Progenitor cell of endocrine pancreas (in vitro differentiated cells): ENCODE data around the gene SPTBN1. TPM values are rescaled to one million over a fixed set of nuclear protein-coding genes. Genes with fewer than 3 reads are reported as not detected.
"Not testable (repeated sequence)": the region's sequence is repeated elsewhere in the genome, so short reads cannot be mapped to it uniquely, and the experiment has no call there.

Experiments used
- DNase-seq: peaks from one replicate; pipeline ENCODE4 v3.0.0; 2021; ENCODE audit warnings: low spot score; ENCODE audit not compliant: unreplicated experiment
- H3K27ac Mint-ChIP-seq: 2 replicates; pipeline ENCODE4 v1.8.0; 2021; ENCODE audit warnings: mild to moderate bottlenecking, moderate library complexity, mixed read lengths
- H3K27me3 Mint-ChIP-seq: 2 replicates; pipeline ENCODE4 v1.8.0; 2021; ENCODE audit warnings: mixed read lengths
- H3K36me3 Mint-ChIP-seq: 2 replicates; pipeline ENCODE4 v1.8.0; 2022; ENCODE audit warnings: mixed read lengths; ENCODE audit not compliant: insufficient read depth
- H3K4me1 Mint-ChIP-seq: 2 replicates; pipeline ENCODE4 v1.8.0; 2021; ENCODE audit warnings: low read depth, mixed read lengths
- H3K4me3 Mint-ChIP-seq: 2 replicates; pipeline ENCODE4 v1.8.0; 2021; ENCODE audit warnings: low read depth, mild to moderate bottlenecking, moderate library complexity, mixed read lengths
- H3K9me3 Mint-ChIP-seq: 2 replicates; pipeline ENCODE4 v1.8.0; 2021; ENCODE audit warnings: low read depth, mixed read lengths
- total RNA-seq: library from RNA; stranded (reverse); gene quantifications from 2 replicates; pipeline ENCODE4 v1.2.1, GENCODE V29; 2021
- TF ChIP-seq, protein P1 (sequence below): fragments of 200-600 bp; sonication (generic); IDR thresholded peaks from one replicate; pipeline ENCODE4 v1.5.0; 2021; ENCODE audit warnings: antibody characterized with exemption, mild to moderate bottlenecking; ENCODE audit not compliant: unreplicated experiment

The SPTBN1 gene
- total RNA-seq, 1 donor from 2014 or later = 287 TPM

DNA sequence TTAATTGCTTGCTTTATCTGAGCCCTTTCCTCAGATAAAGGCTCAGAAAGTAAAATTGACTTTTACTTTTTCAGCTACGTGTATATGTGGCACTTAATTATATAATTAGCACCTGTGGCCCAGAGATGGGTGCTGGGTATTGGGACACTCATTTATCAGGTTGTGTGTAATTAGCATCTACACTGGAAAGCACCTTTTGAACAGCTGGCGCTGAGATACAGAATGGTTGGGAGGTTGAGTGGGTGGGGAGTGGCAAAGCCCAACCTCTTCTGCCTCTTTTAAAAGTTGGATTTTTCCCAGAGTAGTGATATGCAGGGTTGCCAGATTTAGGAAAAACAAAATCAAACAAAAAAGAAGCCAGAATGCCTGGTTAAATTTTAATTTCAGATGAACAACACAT, 23.9 kb downstream of the SPTBN1 start:
- no peak for DNase-seq
- H3K4me1 Mint-ChIP-seq = peaks cover 11% of the 10 kb centered on the region

DNA sequence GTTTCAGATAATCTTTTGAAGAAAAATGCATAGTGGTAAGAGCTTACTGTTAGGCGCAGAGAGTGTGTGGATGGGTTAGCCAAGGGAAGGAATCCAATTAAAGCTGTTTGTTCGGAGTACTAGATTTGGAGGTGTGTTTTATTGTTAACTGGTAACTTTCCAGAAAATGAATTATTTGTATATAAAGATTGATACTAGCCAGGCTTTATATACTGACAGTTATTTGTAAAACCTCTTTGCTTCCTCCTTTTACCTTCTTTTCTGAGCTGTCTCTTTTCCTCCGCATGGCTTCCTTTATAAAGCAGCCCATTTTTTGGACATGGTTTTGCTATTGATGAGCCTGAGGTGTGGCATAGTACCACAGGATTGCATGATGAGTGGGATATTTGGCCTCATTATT, 25.6 kb downstream of the SPTBN1 start:
- H3K4me1 Mint-ChIP-seq = peaks cover 11% of the 10 kb centered on the region
- H3K27me3 Mint-ChIP-seq = no peaks in the 10 kb centered on the region
- no peak overlapping the region for H3K27ac Mint-ChIP-seq
- no peak for DNase-seq
- H3K4me3 Mint-ChIP-seq = no peak overlapping the region
- TF ChIP-seq, protein P1, sequence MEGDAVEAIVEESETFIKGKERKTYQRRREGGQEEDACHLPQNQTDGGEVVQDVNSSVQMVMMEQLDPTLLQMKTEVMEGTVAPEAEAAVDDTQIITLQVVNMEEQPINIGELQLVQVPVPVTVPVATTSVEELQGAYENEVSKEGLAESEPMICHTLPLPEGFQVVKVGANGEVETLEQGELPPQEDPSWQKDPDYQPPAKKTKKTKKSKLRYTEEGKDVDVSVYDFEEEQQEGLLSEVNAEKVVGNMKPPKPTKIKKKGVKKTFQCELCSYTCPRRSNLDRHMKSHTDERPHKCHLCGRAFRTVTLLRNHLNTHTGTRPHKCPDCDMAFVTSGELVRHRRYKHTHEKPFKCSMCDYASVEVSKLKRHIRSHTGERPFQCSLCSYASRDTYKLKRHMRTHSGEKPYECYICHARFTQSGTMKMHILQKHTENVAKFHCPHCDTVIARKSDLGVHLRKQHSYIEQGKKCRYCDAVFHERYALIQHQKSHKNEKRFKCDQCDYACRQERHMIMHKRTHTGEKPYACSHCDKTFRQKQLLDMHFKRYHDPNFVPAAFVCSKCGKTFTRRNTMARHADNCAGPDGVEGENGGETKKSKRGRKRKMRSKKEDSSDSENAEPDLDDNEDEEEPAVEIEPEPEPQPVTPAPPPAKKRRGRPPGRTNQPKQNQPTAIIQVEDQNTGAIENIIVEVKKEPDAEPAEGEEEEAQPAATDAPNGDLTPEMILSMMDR = no peak
- H3K36me3 Mint-ChIP-seq = peaks cover 13% of the 10 kb centered on the region
- peaks cover 6% of the 10 kb centered on the region for H3K9me3 Mint-ChIP-seq

More for the DNA sequence above, 23.9 kb downstream of the SPTBN1 start:
- peaks cover 9% of the 10 kb centered on the region for H3K36me3 Mint-ChIP-seq
- no peaks in the 10 kb centered on the region for H3K27me3 Mint-ChIP-seq
- H3K4me3 Mint-ChIP-seq = no peak overlapping the region
- no peak overlapping the region for H3K27ac Mint-ChIP-seq
- H3K9me3 Mint-ChIP-seq = peaks cover 6% of the 10 kb centered on the region
- TF ChIP-seq, protein P1 = no peak

DNA sequence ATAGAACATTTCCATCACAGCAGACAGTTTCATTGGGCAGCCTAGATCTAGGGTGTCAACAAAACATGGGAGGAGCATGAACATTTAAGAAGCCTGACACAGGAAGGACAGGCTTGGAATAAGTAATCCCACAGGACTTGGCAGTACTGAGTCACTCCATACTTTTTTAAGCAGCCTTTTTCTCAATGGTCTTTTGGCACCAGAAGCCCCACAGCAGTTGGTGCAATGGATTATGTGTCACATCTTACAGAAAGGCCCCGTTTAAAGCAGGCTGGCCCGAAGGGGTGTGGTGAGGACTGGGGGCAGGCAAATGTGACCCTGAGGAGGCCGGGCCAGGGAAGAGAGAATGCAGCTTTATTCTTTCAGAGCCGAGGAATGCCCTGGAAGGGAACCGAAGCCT, 26.6 kb downstream of the SPTBN1 start:
- peaks cover 6% of the 10 kb centered on the region for H3K9me3 Mint-ChIP-seq
- H3K27me3 Mint-ChIP-seq = no peaks in the 10 kb centered on the region
- H3K4me1 Mint-ChIP-seq = peaks cover 11% of the 10 kb centered on the region
- H3K4me3 Mint-ChIP-seq = no peak overlapping the region
- TF ChIP-seq, protein P1 = no peak
- no peak for DNase-seq
- peak overlapping the region; percentile 51 for H3K27ac Mint-ChIP-seq
- H3K36me3 Mint-ChIP-seq = peaks cover 14% of the 10 kb centered on the region

DNA sequence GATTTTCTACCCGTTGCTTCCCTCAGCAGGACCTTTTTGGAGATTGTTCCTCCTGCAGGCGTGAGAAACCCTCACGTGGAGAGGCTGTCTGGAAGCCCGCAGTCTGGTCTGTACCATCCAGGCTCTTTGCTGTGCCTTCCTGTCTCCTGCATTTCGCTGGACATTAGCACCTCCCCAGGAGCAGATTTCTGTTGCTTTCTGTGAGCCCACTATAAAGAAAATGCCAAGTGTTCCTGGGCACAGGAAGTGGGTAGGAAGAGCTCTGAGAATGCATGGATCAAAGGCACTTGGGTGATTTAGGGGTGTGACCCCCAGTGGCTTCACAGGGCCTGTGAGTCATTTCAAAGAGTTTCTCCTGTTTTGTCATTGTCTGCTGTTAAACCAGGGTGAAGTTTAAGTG, 27.3 kb downstream of the SPTBN1 start:
- Mint-ChIP-seq H3K36me3 (peaks cover 12% of the 10 kb centered on the region), H3K27ac (no peak overlapping the region), H3K4me1 (peaks cover 11% of the 10 kb centered on the region), H3K27me3 (no peaks in the 10 kb centered on the region), H3K4me3 (no peak overlapping the region), H3K9me3 (peaks cover 6% of the 10 kb centered on the region)
- DNase-seq = no peak
- TF ChIP-seq, protein P1 = no peak

DNA sequence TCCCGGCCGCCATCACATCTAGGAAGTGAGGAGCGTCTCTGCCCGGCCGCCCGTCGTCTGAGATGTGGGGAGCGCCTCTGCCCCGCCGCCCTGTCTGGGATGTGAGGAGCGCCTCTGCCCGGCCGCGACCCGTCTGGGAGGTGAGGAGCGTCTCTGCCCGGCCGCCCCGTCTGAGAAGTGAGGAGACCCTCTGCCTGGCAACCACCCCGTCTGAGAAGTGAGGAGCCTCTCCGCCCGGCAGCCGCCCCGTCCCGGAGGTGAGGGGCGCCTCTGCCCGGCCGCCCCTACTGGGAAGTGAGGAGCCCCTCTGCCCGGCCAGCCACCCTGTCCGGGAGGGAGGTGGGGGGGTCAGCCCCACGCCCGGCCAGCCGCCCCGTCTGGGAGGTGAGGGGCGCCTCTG, 29.6 kb downstream of the SPTBN1 start:
- not testable (repeated sequence) for DNase-seq, H3K9me3 Mint-ChIP-seq, H3K27me3 Mint-ChIP-seq, H3K4me3 Mint-ChIP-seq, H3K27ac Mint-ChIP-seq
- Mint-ChIP-seq H3K4me1 (peaks cover 11% of the 10 kb centered on the region), H3K36me3 (peaks cover 12% of the 10 kb centered on the region)

DNA sequence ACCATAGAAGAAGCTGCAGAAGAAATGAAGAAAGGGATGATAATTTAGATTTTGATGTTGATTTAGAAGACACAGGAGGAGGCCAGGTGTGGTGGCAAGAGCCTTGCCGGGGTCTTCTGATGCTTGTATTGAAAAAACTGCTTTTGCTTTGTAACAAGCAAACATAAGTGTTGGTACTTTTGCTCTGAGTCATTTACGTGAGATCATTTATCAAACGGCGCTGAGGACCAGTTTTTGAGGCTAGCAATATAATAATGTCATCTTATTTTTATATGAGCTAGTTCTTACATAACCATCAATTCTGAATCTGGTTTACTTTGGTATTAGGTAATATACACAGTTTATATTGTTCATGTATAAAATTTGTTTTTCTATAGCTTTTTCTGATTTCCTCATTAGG, 30.6 kb downstream of the SPTBN1 start:
- H3K27ac Mint-ChIP-seq = no peak overlapping the region
- H3K4me3 Mint-ChIP-seq = no peak overlapping the region
- H3K36me3 Mint-ChIP-seq = peaks cover 12% of the 10 kb centered on the region
- H3K9me3 Mint-ChIP-seq = peaks cover 6% of the 10 kb centered on the region
- DNase-seq = no peak
- peaks cover 11% of the 10 kb centered on the region for H3K4me1 Mint-ChIP-seq
- TF ChIP-seq, protein P1 = no peak
- peaks cover 3% of the 10 kb centered on the region for H3K27me3 Mint-ChIP-seq
